IPS-NIHi11 (cell line): ENCODE results near the gene EPAS1.

Source experiments
- DNase-seq: peaks from one replicate; pipeline ENCODE4 v3.0.0; 2012; ENCODE audit warnings: mixed read lengths, low spot score

Gene EPAS1

DNA sequence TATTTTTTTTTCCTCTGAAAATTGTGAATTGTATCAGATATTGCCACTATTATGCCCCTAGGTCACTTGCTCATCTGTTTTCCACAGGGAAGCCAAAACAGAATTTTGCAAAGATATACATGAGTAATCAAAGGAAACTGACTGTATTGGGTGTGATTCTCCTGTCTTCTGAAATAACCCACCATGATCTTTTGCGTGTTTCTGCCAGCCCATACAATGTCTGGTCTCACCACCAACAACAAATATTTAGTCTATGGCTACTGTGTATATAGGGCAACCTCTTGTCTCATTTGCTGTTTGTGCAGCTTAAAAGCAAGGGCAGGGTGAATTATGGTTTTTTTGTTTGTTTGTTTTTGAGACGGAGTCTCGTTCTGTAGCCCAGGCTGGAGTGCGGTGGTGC, 26.5 kb downstream of the EPAS1 start:
- no peak for DNase-seq

- no peak for DNase-seq
Observed at GRCh38 chr2:46325182-46325928, 28.1 kb downstream of the EPAS1 start.

- no peak for DNase-seq
Observed at GRCh38 chr2:46326231-46326980, 29.2 kb downstream of the EPAS1 start.

DNA sequence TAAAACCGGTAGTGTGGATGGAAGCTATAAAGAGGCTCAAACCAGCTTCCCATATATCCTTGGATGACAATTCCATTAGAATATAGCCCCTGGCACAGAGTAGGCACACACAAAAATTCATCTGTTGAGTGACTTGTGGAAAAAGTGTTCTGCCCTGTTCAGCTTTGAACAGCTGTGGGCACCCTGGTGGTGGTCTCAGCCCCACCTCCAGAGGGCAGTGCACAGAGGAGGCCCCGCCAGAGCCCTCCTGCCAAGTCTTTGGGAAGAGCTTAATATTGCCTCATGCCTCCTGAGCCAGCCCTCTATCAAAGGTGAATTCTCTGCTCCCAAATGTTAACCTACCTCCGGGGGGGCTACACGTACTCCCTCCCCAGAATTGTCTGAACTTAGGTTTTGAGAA, 30.4 kb downstream of the EPAS1 start:
- DNase-seq = no peak

DNA sequence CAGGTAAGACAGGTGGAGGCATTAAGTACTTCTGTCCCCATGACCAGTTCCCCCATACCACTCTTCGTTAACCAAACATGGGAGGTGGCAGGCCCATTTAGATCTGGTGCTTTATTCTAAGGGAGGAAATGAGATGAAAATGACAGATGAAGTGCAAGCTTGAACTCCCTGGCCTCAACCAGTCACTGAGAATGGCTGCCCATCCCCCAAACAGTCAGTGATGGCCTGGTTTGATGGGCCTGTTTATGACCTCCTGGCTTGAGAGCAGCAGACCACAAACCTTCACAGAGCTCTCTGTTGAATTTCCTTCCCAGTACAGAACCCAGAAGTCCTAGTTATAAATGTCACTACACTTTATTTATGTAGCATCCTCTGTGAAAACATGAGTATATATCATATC, 31.1 kb downstream of the EPAS1 start:
- DNase-seq = no peak

- DNase-seq = no peak
Observed at GRCh38 chr2:46328829-46329228, 31.6 kb downstream of the EPAS1 start.

DNA sequence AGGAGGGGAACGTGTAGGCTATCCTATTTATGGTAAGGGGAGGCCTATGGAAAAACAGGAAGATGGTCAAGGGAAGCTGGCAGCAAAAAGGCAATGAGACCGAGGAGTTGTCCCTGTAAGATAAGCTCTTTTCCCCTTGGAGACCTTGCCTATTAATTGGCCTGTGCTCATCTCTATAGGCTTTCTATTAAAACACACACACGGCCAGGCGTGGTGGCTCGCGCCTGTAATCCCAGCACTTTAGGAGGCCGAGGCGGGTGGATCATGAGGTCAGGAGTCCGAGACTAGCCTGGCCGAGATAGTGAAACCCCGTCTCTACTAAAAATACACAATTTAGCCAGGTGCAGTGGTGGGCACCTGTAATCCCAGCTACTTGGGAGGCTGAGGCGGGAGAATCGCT, 32.1 kb downstream of the EPAS1 start:
- no peak for DNase-seq

- DNase-seq = no peak
Observed at GRCh38 chr2:46329803-46330775, 32.9 kb downstream of the EPAS1 start.

DNA sequence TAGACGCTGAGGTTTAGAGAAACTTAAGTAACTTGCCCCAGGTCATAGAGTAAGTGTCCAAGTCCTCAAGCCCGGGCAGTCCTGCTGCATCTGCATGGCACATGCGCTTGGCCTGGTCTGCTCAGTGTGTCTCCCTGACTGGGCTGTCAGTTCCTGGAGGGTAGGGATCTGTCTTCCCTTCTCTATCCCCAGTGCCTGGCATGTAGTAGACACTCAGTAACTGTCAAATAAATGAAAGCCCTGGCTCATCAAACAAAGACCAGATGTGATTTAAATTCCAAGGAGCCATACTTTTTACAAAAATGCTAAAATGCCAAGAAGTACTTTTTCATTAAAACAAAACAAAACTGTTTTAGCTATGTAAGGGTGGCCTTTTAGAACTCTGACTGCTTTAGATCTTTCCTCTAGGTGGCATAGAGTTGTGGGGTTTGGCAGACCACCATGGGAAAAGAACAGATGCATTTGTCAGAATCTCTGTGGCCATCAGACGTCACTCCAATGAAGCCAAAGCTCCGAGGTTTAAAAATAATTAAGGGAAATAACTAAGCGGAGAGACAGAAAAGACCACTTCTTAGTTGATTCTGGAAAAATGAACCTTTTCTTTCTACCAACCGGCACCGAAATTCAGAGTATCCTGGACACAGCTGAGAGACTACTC, 34.0 kb downstream of the EPAS1 start:
- DNase-seq = no peak

- DNase-seq = no peak
Observed at GRCh38 chr2:46332686-46333281, 35.6 kb downstream of the EPAS1 start.

DNA sequence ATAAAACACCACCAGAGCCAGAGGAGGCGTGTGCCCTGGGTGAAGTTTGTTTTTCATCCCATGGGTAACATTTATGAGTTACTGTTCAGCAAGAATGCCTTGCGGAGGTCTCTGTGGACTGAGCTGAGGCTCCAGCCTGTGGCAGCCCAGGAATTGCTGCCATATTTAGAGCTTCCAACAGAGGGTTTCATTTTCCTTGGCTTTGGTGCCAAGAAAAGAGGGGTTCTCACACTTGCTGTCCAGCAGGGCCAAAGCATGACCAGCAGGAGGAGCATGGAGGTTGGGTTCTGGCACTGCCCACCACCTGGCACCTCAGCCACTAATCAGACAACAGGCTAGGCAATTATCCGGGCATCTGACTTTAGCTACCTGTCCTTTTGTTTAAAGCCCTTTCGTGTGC, 36.7 kb downstream of the EPAS1 start:
- DNase-seq = no peak

- DNase-seq = no peak
Observed at GRCh38 chr2:46334389-46335271, 37.4 kb downstream of the EPAS1 start.

DNA sequence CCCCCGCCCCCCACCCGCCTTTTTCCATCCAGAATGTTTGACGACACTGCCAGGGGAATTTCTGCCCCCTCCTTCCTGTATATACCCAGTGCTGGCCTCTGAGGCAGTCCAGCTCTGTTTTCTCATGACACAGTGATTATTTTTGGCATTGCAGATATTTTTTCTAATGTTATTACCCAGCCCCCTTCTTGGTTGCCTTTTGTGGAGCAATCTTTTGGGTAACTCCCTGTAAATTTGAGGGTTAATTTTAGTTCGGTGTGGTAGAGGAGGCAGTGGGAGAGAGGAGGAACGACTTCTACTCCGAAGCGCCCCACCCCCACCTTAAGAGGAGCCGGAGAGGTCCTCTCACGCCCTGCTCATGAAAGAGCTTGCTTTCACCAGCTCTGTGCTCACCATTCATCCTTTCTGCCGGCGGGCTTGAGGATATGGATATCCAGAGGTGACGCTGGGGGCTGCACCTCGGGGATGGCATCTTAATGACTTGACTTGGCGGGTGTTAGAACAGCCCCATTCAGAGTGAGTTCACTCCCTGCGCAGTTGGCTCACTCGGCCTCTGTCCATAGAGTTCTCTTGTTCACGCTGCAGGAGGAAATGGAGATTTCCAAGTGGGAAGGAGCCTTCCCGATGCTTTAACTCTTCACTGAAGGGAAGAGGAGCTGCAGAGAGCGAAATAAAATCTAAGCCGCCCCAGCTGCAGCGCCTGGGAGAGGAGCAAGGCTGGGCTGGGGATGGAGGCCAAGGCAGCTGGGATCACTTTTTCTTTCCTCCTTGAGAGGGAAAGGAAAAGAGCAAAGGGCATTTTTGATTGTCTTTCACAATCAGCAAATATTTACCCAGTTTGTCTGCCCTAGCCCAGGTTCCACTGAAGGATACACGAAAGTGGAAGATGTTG, 38.4 kb downstream of the EPAS1 start:
- no peak for DNase-seq

GRCh38 chr2:46336283-46336959, 39.2 kb downstream of the EPAS1 start:
- no peak for DNase-seq

- DNase-seq = no peak
Observed at GRCh38 chr2:46337208-46337994, 40.2 kb downstream of the EPAS1 start.

DNA sequence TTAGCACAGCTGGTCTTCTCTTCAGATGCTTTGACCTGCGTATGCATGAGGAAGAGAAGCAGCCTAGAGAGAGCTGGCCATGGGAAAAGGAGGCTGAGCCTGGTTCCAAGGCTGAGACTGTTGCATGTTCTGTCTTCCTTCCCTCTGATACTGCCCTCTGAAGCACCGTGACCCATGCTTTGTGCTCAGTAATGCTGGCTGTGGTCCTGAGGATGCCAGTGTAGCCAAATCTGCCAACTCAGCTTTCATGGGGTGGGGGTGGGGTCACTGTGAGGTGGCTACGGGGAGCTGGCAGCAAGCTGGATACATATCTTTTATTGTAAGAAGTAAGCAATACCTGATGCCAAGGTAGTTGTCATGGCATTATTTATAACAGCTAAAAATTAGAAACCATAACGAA, 41.5 kb downstream of the EPAS1 start:
- DNase-seq = no peak

GRCh38 chr2:46339200-46339599, 42.0 kb downstream of the EPAS1 start:
- no peak for DNase-seq
